Measurements from ENCODE around the gene FSD2. TPM values are rescaled to one million over a fixed set of nuclear protein-coding genes. Genes with fewer than 3 reads are reported as not detected.

Gene FSD2
- total RNA-seq, 1 experiment from 2014 or later, result not detected

GRCh38 chr15:82739086-82739485, 66.8 kb downstream of the FSD2 start:
- intact Hi-C loops (cut with micrococcal nuclease), result no loop called here
- no peaks in the 10 kb centered on the region for H3K9me3 Mint-ChIP-seq (ENCODE audit: unreplicated experiment)
- no peaks in the 10 kb centered on the region for H3K27me3 Mint-ChIP-seq (ENCODE audit: insufficient read depth, unreplicated experiment)
- H3K27ac Mint-ChIP-seq (ENCODE audit: low read depth, unreplicated experiment), result no peak overlapping the region
- no peak for TF ChIP-seq CTCF (IDR thresholded peaks at IDR 0.05; ENCODE audit: unreplicated experiment)
- ChIA-PET POLR2A (interaction anchor here (0.5 to 5.3 kb wide), 6 partner anchors 9 to 1735 kb away, joined by 3 to 119 read pairs (median 3); partner anchors contain the start of gene RPS17), CTCF (interaction anchor here (1.0 kb wide), 1 partner anchor 11 kb away, joined by 3 read pairs; no protein-coding TSS in a partner anchor)
- DNase-seq (ENCODE audit: unreplicated experiment), result no peak
- H3K36me3 Mint-ChIP-seq (ENCODE audit: insufficient read depth, unreplicated experiment), result peaks cover 18% of the 10 kb centered on the region
- no peak overlapping the region for H3K4me3 Mint-ChIP-seq (ENCODE audit: unreplicated experiment)
- no TSS peak for BruUV-seq (replicated peaks)
- H3K4me1 Mint-ChIP-seq (ENCODE audit: insufficient read depth, unreplicated experiment), result peaks cover 13% of the 10 kb centered on the region

GRCh38 chr15:82737975-82738374, 67.9 kb downstream of the FSD2 start:
- Mint-ChIP-seq H3K4me3 (ENCODE audit: unreplicated experiment) (no peak overlapping the region), H3K4me1 (ENCODE audit: insufficient read depth, unreplicated experiment) (peaks cover 13% of the 10 kb centered on the region), H3K27me3 (ENCODE audit: insufficient read depth, unreplicated experiment) (no peaks in the 10 kb centered on the region), H3K9me3 (ENCODE audit: unreplicated experiment) (no peaks in the 10 kb centered on the region), H3K27ac (ENCODE audit: low read depth, unreplicated experiment) (no peak overlapping the region), H3K36me3 (ENCODE audit: insufficient read depth, unreplicated experiment) (peaks cover 18% of the 10 kb centered on the region)
- CTCF ChIA-PET, result no interaction called here
- BruUV-seq (replicated peaks), result no TSS peak
- TF ChIP-seq CTCF (IDR thresholded peaks at IDR 0.05; ENCODE audit: unreplicated experiment), result no peak
- POLR2A ChIA-PET, result interaction anchor here (5.3 kb wide), 1 partner anchor 13 kb away, joined by 119 read pairs; no protein-coding TSS in a partner anchor
- no peak for DNase-seq (ENCODE audit: unreplicated experiment)
- intact Hi-C loops (cut with micrococcal nuclease), result no loop called here

- intact Hi-C loops (cut with micrococcal nuclease), result no loop called here
- H3K27ac Mint-ChIP-seq (ENCODE audit: low read depth, unreplicated experiment), result no peak overlapping the region
- H3K9me3 Mint-ChIP-seq (ENCODE audit: unreplicated experiment), result no peaks in the 10 kb centered on the region
- H3K4me3 Mint-ChIP-seq (ENCODE audit: unreplicated experiment), result no peak overlapping the region
- DNase-seq (ENCODE audit: unreplicated experiment), result no peak
- ChIA-PET POLR2A (interaction anchor here (0.6 to 1.1 kb wide), 2 partner anchors 10 to 125 kb away, joined by 3 to 6 read pairs; no protein-coding TSS in a partner anchor), CTCF (interaction anchor here (0.6 kb wide), 1 partner anchor 82 kb away, joined by 3 read pairs; no protein-coding TSS in a partner anchor)
- no TSS peak for BruUV-seq (replicated peaks)
- peaks cover 7% of the 10 kb centered on the region for H3K36me3 Mint-ChIP-seq (ENCODE audit: insufficient read depth, unreplicated experiment)
- no peaks in the 10 kb centered on the region for H3K27me3 Mint-ChIP-seq (ENCODE audit: insufficient read depth, unreplicated experiment)
- H3K4me1 Mint-ChIP-seq (ENCODE audit: insufficient read depth, unreplicated experiment), result no peaks in the 10 kb centered on the region
- no peak for TF ChIP-seq CTCF (IDR thresholded peaks at IDR 0.05; ENCODE audit: unreplicated experiment)
These were observed 74.3 kb downstream of the FSD2 start for GRCh38 chr15:82731527-82731926.

GRCh38 chr15:82730022-82730530, 75.8 kb downstream of the FSD2 start:
- intact Hi-C loops (cut with micrococcal nuclease), result no loop called here
- no peaks in the 10 kb centered on the region for H3K36me3 Mint-ChIP-seq (ENCODE audit: insufficient read depth, unreplicated experiment)
- no TSS peak for BruUV-seq (replicated peaks)
- ChIA-PET CTCF (no interaction called here), POLR2A (interaction anchor here (0.9 to 1.3 kb wide), 2 partner anchors 9 to 13 kb away, joined by 3 to 4 read pairs; no protein-coding TSS in a partner anchor)
- H3K4me1 Mint-ChIP-seq (ENCODE audit: insufficient read depth, unreplicated experiment), result no peaks in the 10 kb centered on the region
- no peak for TF ChIP-seq CTCF (IDR thresholded peaks at IDR 0.05; ENCODE audit: unreplicated experiment)
- no peaks in the 10 kb centered on the region for H3K27me3 Mint-ChIP-seq (ENCODE audit: insufficient read depth, unreplicated experiment)
- H3K4me3 Mint-ChIP-seq (ENCODE audit: unreplicated experiment), result no peak overlapping the region
- H3K9me3 Mint-ChIP-seq (ENCODE audit: unreplicated experiment), result no peaks in the 10 kb centered on the region
- DNase-seq (ENCODE audit: unreplicated experiment), result no peak
- no peak overlapping the region for H3K27ac Mint-ChIP-seq (ENCODE audit: low read depth, unreplicated experiment)

Data from MCF 10A (cell line).